Neuronal stem cell (in vitro differentiated cells): ENCODE data around the gene AXIN1.

Experiments
- DNase-seq: peaks from one replicate; pipeline ENCODE4 v3.0.0-alpha.2; 2013; ENCODE audit warnings: low spot score
- H2AFZ ChIP-seq: one replicate; pipeline ENCODE4 v1.6.1; 2013; ENCODE audit warnings: mild to moderate bottlenecking, low read length, inconsistent platforms
- H2AK5ac ChIP-seq: 2 replicates; pipeline ENCODE4 v1.6.1; 2013; ENCODE audit warnings: low read depth, mild to moderate bottlenecking, inconsistent platforms, low read length, moderate library complexity, mixed read lengths
- H2BK120ac ChIP-seq: 2 replicates; pipeline ENCODE4 v1.6.1; 2013; ENCODE audit warnings: low read depth, mild to moderate bottlenecking, inconsistent platforms, low read length, moderate library complexity, mixed read lengths
- H2BK12ac ChIP-seq: one replicate; pipeline ENCODE4 v1.6.1; 2013; ENCODE audit warnings: low read length, inconsistent platforms
- H2BK15ac ChIP-seq: 2 replicates; pipeline ENCODE4 v1.6.1; 2013; ENCODE audit warnings: mild to moderate bottlenecking, low read length, inconsistent platforms, mixed read lengths
- H2BK5ac ChIP-seq: one replicate; pipeline ENCODE4 v1.6.1; 2013; ENCODE audit warnings: inconsistent platforms, mild to moderate bottlenecking, low read length, moderate library complexity
- H3K14ac ChIP-seq: one replicate; pipeline ENCODE4 v1.6.1; 2013; ENCODE audit warnings: low read length, inconsistent platforms
- H3K18ac ChIP-seq: 2 replicates; pipeline ENCODE4 v1.6.1; 2013; ENCODE audit warnings: low read length, inconsistent platforms
- H3K23ac ChIP-seq: 2 replicates; pipeline ENCODE4 v1.6.1; 2013; ENCODE audit warnings: low read depth, mild to moderate bottlenecking, mixed read lengths, low read length, inconsistent platforms; ENCODE audit not compliant: poor library complexity
- H3K27ac ChIP-seq: replicated peaks from 3 replicates; pipeline ENCODE4 v1.5.1; 2013; ENCODE audit warnings: low read length, inconsistent platforms
- H3K27me3 ChIP-seq, 3 experiments: 2 replicates each; pipeline ENCODE4 v1.6.1; 2013; ENCODE audit warnings: low read length in 3 of 3, mild to moderate bottlenecking in 2 of 3, inconsistent platforms in 1 of 3, low read depth in 1 of 3, mixed read lengths in 1 of 3, moderate library complexity in 1 of 3; ENCODE audit not compliant: control insufficient read depth in 3 of 3, insufficient read depth in 3 of 3
- H3K36me3 ChIP-seq, 2 donors: replicated peaks in 1 of 2; 2 replicates each; pipeline ENCODE4 v1.6.1; 2013; ENCODE audit warnings: low read length in 2 of 2; ENCODE audit not compliant: control insufficient read depth in 2 of 2, insufficient read depth in 2 of 2
- H3K4ac ChIP-seq: 2 replicates; pipeline ENCODE4 v1.6.1; 2013; ENCODE audit warnings: inconsistent platforms, mild to moderate bottlenecking, low read length, moderate library complexity
- H3K4me1 ChIP-seq, 2 donors: 1 replicate in 1 of 2; 2 replicates in 1 of 2; pipeline ENCODE4 v1.6.1; 2013; ENCODE audit warnings: low read length in 2 of 2, low read depth in 1 of 2; ENCODE audit not compliant: control insufficient read depth in 2 of 2, insufficient read depth in 1 of 2
- H3K4me2 ChIP-seq: one replicate; pipeline ENCODE4 v1.6.1; 2013; ENCODE audit warnings: mild to moderate bottlenecking, low read length, inconsistent platforms; ENCODE audit not compliant: insufficient read depth, poor library complexity, severe bottlenecking
- H3K4me3 ChIP-seq, 2 donors: 2 replicates each; pipeline ENCODE4 v1.5.1; 2013; ENCODE audit warnings: low read length in 2 of 2, mild to moderate bottlenecking in 2 of 2, inconsistent platforms in 1 of 2, moderate library complexity in 1 of 2
- H3K79me1 ChIP-seq: one replicate; pipeline ENCODE4 v1.6.1; 2013; ENCODE audit warnings: low read depth, mild to moderate bottlenecking, inconsistent platforms, low read length, moderate library complexity
- H3K9ac ChIP-seq: one replicate; pipeline ENCODE4 v1.6.1; 2013; ENCODE audit warnings: mild to moderate bottlenecking, low read depth, low read length, inconsistent platforms; ENCODE audit not compliant: poor library complexity
- H3K9me3 ChIP-seq, 2 donors: replicated peaks in 1 of 2; 2 replicates each; pipeline versions ENCODE3 to v1.6.1; 2013; ENCODE audit warnings: low read length in 2 of 2, mild to moderate bottlenecking in 2 of 2, inconsistent platforms in 1 of 2, low read depth in 1 of 2, mixed read lengths in 1 of 2, moderate library complexity in 1 of 2; ENCODE audit not compliant: control insufficient read depth in 2 of 2, insufficient read depth in 1 of 2
- H4K8ac ChIP-seq: one replicate; pipeline ENCODE4 v1.6.1; 2013; ENCODE audit warnings: low read depth, mild to moderate bottlenecking, inconsistent platforms, low read length, moderate library complexity
- H4K91ac ChIP-seq: one replicate; pipeline ENCODE4 v1.6.1; 2013; ENCODE audit warnings: low read length, low read depth, mild to moderate bottlenecking, inconsistent platforms; ENCODE audit not compliant: poor library complexity
- WGBS, 2 donors: extraction: QIAGEN DNeasy Blood & Tissue Kit; methylation state at CpG; one replicate each; pipeline ENCODE4 v1.1.7; 2013; ENCODE audit warnings: missing lambda C conversion rate in 2 of 2, mixed read lengths in 1 of 2; ENCODE audit not compliant: insufficient read length in 2 of 2, insufficient replicate concordance in 1 of 2; ENCODE audit errors: extremely low coverage in 2 of 2; 5-methylcytosine and 5-hydroxymethylcytosine counted together

Gene AXIN1

GRCh38 chr16:320206-320605, 32.3 kb downstream of the AXIN1 start:
- DNase-seq: no peak
- H2BK5ac ChIP-seq: no peak overlapping the region
- H2BK15ac ChIP-seq: no peak overlapping the region
- H3K4ac ChIP-seq: no peak overlapping the region
- H3K27ac ChIP-seq: no peak overlapping the region
- H2AK5ac ChIP-seq: no peak overlapping the region
- no peaks in the 10 kb centered on the region for H3K9me3 ChIP-seq
- H2BK12ac ChIP-seq: no peak overlapping the region
- H3K36me3 ChIP-seq: peaks cover 4 to 31% of the 10 kb centered on the region in 2 donors
- no peak overlapping the region for H2BK120ac ChIP-seq
- H4K91ac ChIP-seq: no peak overlapping the region
- H3K4me1 ChIP-seq: peaks cover 0 to 10% of the 10 kb centered on the region in 2 donors
- H3K4me2 ChIP-seq: no peak overlapping the region
- no CpG with 5 or more reads among the region's 5 CpGs for WGBS, 2 donors
- H3K27me3 ChIP-seq: no peaks in the 10 kb centered on the region
- no peak overlapping the region for H3K9ac ChIP-seq
- no peak overlapping the region for H4K8ac ChIP-seq
- H3K18ac ChIP-seq: no peak overlapping the region
- no peak overlapping the region for H2AFZ ChIP-seq
- peaks cover 27% of the 10 kb centered on the region for H3K79me1 ChIP-seq
- no peak overlapping the region for H3K14ac ChIP-seq
- H3K4me3 ChIP-seq: no peak overlapping the region
- no peak overlapping the region for H3K23ac ChIP-seq

GRCh38 chr16:318628-319027, 33.9 kb downstream of the AXIN1 start:
- Histone ChIP-seq H2BK12ac (no peak overlapping the region), H2BK5ac (no peak overlapping the region), H3K9me3 (no peaks in the 10 kb centered on the region), H3K4ac (no peak overlapping the region), H3K9ac (peak overlapping the region; percentile 82), H3K4me2 (no peak overlapping the region), H3K79me1 (peaks cover 25% of the 10 kb centered on the region), H2BK120ac (no peak overlapping the region), H2AK5ac (no peak overlapping the region), H2BK15ac (no peak overlapping the region), H2AFZ (no peak overlapping the region), H3K18ac (peak overlapping the region; percentile 60), H3K4me3 (no peak overlapping the region), H3K36me3 (peaks cover 11 to 47% of the 10 kb centered on the region in 2 donors), H3K27me3 (no peaks in the 10 kb centered on the region), H3K4me1 (peaks cover 0 to 8% of the 10 kb centered on the region in 2 donors), H3K23ac (no peak overlapping the region), H4K91ac (no peak overlapping the region), H3K14ac (peak overlapping the region; percentile 97), H3K27ac (no peak overlapping the region), H4K8ac (no peak overlapping the region)
- peak; percentile 14 for DNase-seq
- WGBS, 2 donors: no CpG with 5 or more reads among the region's 22 CpGs

- Histone ChIP-seq H3K4me2 (no peak overlapping the region), H3K27me3 (no peaks in the 10 kb centered on the region), H3K4ac (no peak overlapping the region), H3K4me3 (peak overlapping the region in 1 of 2 donors; percentile 36), H3K36me3 (peaks cover 15 to 57% of the 10 kb centered on the region in 2 donors), H3K23ac (peak overlapping the region; percentile 11), H2BK5ac (no peak overlapping the region), H4K8ac (no peak overlapping the region), H2BK12ac (no peak overlapping the region), H2AFZ (no peak overlapping the region), H3K4me1 (peaks cover 0 to 6% of the 10 kb centered on the region in 2 donors), H3K79me1 (peaks cover 25% of the 10 kb centered on the region), H3K18ac (no peak overlapping the region), H3K27ac (no peak overlapping the region), H2AK5ac (no peak overlapping the region), H2BK15ac (no peak overlapping the region), H3K9me3 (no peaks in the 10 kb centered on the region), H3K9ac (no peak overlapping the region), H2BK120ac (no peak overlapping the region), H4K91ac (no peak overlapping the region), H3K14ac (no peak overlapping the region)
- no CpG with 5 or more reads among the region's 5 CpGs for WGBS, 2 donors
- no peak for DNase-seq
These were observed 34.9 kb downstream of the AXIN1 start for GRCh38 chr16:317583-317982.

GRCh38 chr16:316741-317464, 35.6 kb downstream of the AXIN1 start:
- H2BK120ac ChIP-seq: no peak overlapping the region
- H3K27me3 ChIP-seq: no peaks in the 10 kb centered on the region
- peak overlapping the region; percentile 83 for H3K14ac ChIP-seq
- H3K79me1 ChIP-seq: peaks cover 25% of the 10 kb centered on the region
- DNase-seq: no peak
- no peak overlapping the region for H4K91ac ChIP-seq
- H4K8ac ChIP-seq: no peak overlapping the region
- peak overlapping the region; percentile 6 for H3K4ac ChIP-seq
- no CpG with 5 or more reads among the region's 19 CpGs for WGBS, 2 donors
- no peak overlapping the region for H2BK5ac ChIP-seq
- no peak overlapping the region for H3K18ac ChIP-seq
- no peak overlapping the region for H2BK12ac ChIP-seq
- peak overlapping the region; percentile 22 for H2AK5ac ChIP-seq
- H3K9me3 ChIP-seq: no peaks in the 10 kb centered on the region
- no peak overlapping the region for H3K27ac ChIP-seq
- no peak overlapping the region for H2AFZ ChIP-seq
- H2BK15ac ChIP-seq: no peak overlapping the region
- H3K36me3 ChIP-seq: peaks cover 18 to 58% of the 10 kb centered on the region in 2 donors
- peak overlapping the region in 1 of 2 donors; percentile 23 for H3K4me3 ChIP-seq
- no peak overlapping the region for H3K23ac ChIP-seq
- H3K4me2 ChIP-seq: no peak overlapping the region
- peak overlapping the region; percentile 3 for H3K9ac ChIP-seq
- H3K4me1 ChIP-seq: peaks cover 0 to 6% of the 10 kb centered on the region in 2 donors
